Mesenchymal stem cell (in vitro differentiated cells and primary cell): ENCODE results near the gene COX6B2. TPM values are rescaled to one million over a fixed set of nuclear protein-coding genes. Genes with fewer than 3 reads are reported as not detected.
"Not testable (repeated sequence)": the region's sequence is repeated elsewhere in the genome, so short reads cannot be mapped to it uniquely, and the experiment has no call there.

Source experiments
- DNase-seq: peaks from one replicate; pipeline ENCODE4 v3.0.0-alpha.2; 2013
- H2AFZ ChIP-seq: one replicate; pipeline ENCODE4 v1.6.1; 2013; ENCODE audit warnings: low read depth, mild to moderate bottlenecking, control low read depth, inconsistent platforms, low read length, moderate library complexity
- H2AK5ac ChIP-seq: 2 replicates; pipeline ENCODE4 v1.6.1; 2013; ENCODE audit warnings: low read length, moderate library complexity, mild to moderate bottlenecking, inconsistent platforms; ENCODE audit not compliant: severe bottlenecking
- H2BK120ac ChIP-seq: one replicate; pipeline ENCODE4 v1.6.1; 2013; ENCODE audit warnings: low read depth, mild to moderate bottlenecking, inconsistent platforms, low read length, moderate library complexity
- H2BK12ac ChIP-seq, 2 experiments: one replicate each; pipeline ENCODE4 v1.6.1; 2013; ENCODE audit warnings: inconsistent platforms in 2 of 2, low read length in 2 of 2, mild to moderate bottlenecking in 2 of 2, moderate library complexity in 2 of 2, control low read depth in 1 of 2
- H2BK15ac ChIP-seq: one replicate; pipeline ENCODE4 v1.6.1; 2013; ENCODE audit warnings: mild to moderate bottlenecking, low read depth, inconsistent platforms; ENCODE audit not compliant: poor library complexity, severe bottlenecking
- H2BK5ac ChIP-seq: 2 replicates; pipeline ENCODE4 v1.6.1; 2013; ENCODE audit warnings: low read depth, mild to moderate bottlenecking, low read length, control low read depth, inconsistent platforms; ENCODE audit not compliant: poor library complexity, severe bottlenecking
- H3K14ac ChIP-seq, 2 experiments: one replicate each; pipeline ENCODE4 v1.6.1; 2013; ENCODE audit warnings: inconsistent platforms in 2 of 2, low read length in 2 of 2, control low read depth in 1 of 2, mild to moderate bottlenecking in 1 of 2, moderate library complexity in 1 of 2
- H3K18ac ChIP-seq, 2 experiments: one replicate each; pipeline ENCODE4 v1.6.1; 2013; ENCODE audit warnings: inconsistent platforms in 2 of 2, low read length in 2 of 2, control low read depth in 1 of 2, low read depth in 1 of 2, mild to moderate bottlenecking in 1 of 2
- H3K23ac ChIP-seq, 2 experiments: one replicate each; pipeline ENCODE4 v1.6.1; 2013; ENCODE audit warnings: inconsistent platforms in 2 of 2, low read length in 2 of 2, mild to moderate bottlenecking in 2 of 2, moderate library complexity in 2 of 2, control low read depth in 1 of 2
- H3K27ac ChIP-seq: 2 replicates; pipeline ENCODE4 v1.5.1; 2013; ENCODE audit warnings: mild to moderate bottlenecking, moderate library complexity, low read length, control low read depth, inconsistent platforms; ENCODE audit not compliant: poor library complexity, severe bottlenecking
- H3K27me3 ChIP-seq, 2 experiments: 2 replicates each; pipeline versions ENCODE4 v1.6.1 to v1.7.0; 2013; ENCODE audit warnings: low read length in 2 of 2, mild to moderate bottlenecking in 2 of 2, moderate library complexity in 2 of 2, control low read depth in 1 of 2, inconsistent platforms in 1 of 2; ENCODE audit not compliant: control insufficient read depth in 1 of 2, insufficient read depth in 1 of 2
- H3K36me3 ChIP-seq, 2 experiments: 2 replicates each; pipeline versions ENCODE4 v1.6.1 to v1.7.0; 2013; ENCODE audit warnings: low read length in 2 of 2, control low read depth in 1 of 2, inconsistent platforms in 1 of 2, low read depth in 1 of 2, mild to moderate bottlenecking in 1 of 2; ENCODE audit not compliant: insufficient read depth in 2 of 2, control insufficient read depth in 1 of 2
- H3K4ac ChIP-seq, 2 experiments: one replicate each; pipeline ENCODE4 v1.6.1; 2013; ENCODE audit warnings: inconsistent platforms in 2 of 2, low read length in 2 of 2, mild to moderate bottlenecking in 2 of 2, moderate library complexity in 2 of 2, control low read depth in 1 of 2, low read depth in 1 of 2
- H3K4me1 ChIP-seq: 2 replicates; pipeline ENCODE4 v1.6.1; 2013; ENCODE audit warnings: low read depth, low read length, control low read depth; ENCODE audit not compliant: control insufficient read depth, insufficient read depth
- H3K4me2 ChIP-seq: 2 replicates; pipeline ENCODE4 v1.6.1; 2013; ENCODE audit warnings: low read length, mild to moderate bottlenecking, inconsistent platforms; ENCODE audit not compliant: poor library complexity, severe bottlenecking
- H3K4me3 ChIP-seq, 2 experiments: 2 replicates each; pipeline versions ENCODE4 v1.5.1 to v1.7.0; 2013; ENCODE audit warnings: low read length in 2 of 2, mild to moderate bottlenecking in 2 of 2, control low read depth in 1 of 2, low read depth in 1 of 2; ENCODE audit not compliant: insufficient read depth in 1 of 2
- H3K79me1 ChIP-seq: replicated peaks from 2 replicates; pipeline ENCODE4 v1.6.1; 2013; ENCODE audit warnings: mild to moderate bottlenecking, control low read depth, low read length, inconsistent platforms; ENCODE audit not compliant: poor library complexity, severe bottlenecking
- H3K9ac ChIP-seq: 2 replicates; pipeline ENCODE4 v1.7.0; 2013; ENCODE audit warnings: mild to moderate bottlenecking, low read length, moderate library complexity
- H3K9me3 ChIP-seq: 2 replicates; pipeline ENCODE4 v1.7.0; 2013; ENCODE audit warnings: mild to moderate bottlenecking, low read length; ENCODE audit not compliant: control insufficient read depth
- H4K8ac ChIP-seq: one replicate; pipeline ENCODE4 v1.6.1; 2013; ENCODE audit warnings: inconsistent platforms, mild to moderate bottlenecking, low read length, moderate library complexity
- H4K91ac ChIP-seq: one replicate; pipeline ENCODE4 v1.6.1; 2013; ENCODE audit warnings: mild to moderate bottlenecking, low read length, inconsistent platforms
- WGBS: methylation state at CpG from one replicate; pipeline ENCODE4 v1.1.7; 2013; ENCODE audit warnings: mixed read lengths; 5-methylcytosine and 5-hydroxymethylcytosine counted together
- polyA plus RNA-seq, 2 experiments: library from polyadenylated mRNA; stranded (reverse); fragments of 200-250 nt; gene quantifications; one replicate each; pipeline ENCODE4 v1.2.3, GENCODE V29; 2013

Gene COX6B2
- polyA plus RNA-seq (2013, experiment 1 of 2) = 0.30 TPM
- polyA plus RNA-seq (2013, experiment 2 of 2) = 0.10 TPM

DNA sequence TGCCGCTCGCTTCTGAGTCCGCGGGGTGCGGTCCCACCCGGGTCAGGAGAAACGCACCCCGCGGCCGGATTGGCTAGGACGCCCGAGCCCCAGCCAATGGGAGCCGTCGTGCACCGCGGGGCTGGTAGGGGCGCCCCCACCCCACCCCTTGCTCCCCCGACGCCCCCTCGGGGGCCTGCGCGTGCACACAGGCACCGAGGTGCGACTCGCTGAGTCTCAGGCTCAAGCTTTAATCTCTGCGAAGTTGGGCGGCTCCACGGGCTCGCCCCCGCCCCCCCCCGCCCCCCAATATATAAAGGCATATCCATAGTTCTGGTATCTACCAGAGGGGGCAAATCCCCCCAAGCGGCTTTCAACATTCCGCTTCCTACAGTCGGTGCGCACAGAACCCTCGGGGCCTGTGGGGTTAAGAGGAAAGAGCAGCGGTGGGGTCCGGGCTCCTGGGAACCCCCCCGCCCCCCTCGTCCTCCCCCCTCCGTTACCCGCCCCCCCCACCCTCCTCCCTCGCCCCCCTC, at the start of gene COX6B2:
Gene COX6B2, minus strand, starts transcription at position 22 of the 515 bp plus-strand sequence. CDS start 198 bp downstream, outside the sequence.
- H2BK15ac ChIP-seq = peak within 1 kb of the TSS; percentile 74
- H3K9ac ChIP-seq = no peak within 1 kb of the TSS
- H2BK120ac ChIP-seq = no peak within 1 kb of the TSS
- H2BK12ac ChIP-seq = peak within 1 kb of the TSS in 1 of 2 experiments; percentile 16
- no peak within 1 kb of the TSS for H2AK5ac ChIP-seq
- H3K4me1 ChIP-seq = peaks cover 24% of the 10 kb centered on the region
- peak within 1 kb of the TSS in 1 of 2 experiments; percentile 21 for H3K4ac ChIP-seq
- peak within 1 kb of the TSS; percentile 71 for H4K8ac ChIP-seq
- no peaks in the 10 kb centered on the region for H3K9me3 ChIP-seq
- peak within 1 kb of the TSS; percentile 55 to 66 for H3K4me3 ChIP-seq
- no peak for DNase-seq
- H2BK5ac ChIP-seq = no peak within 1 kb of the TSS
- H4K91ac ChIP-seq = no peak within 1 kb of the TSS
- peaks cover 49 to 71% of the 10 kb centered on the region in 2 experiments for H3K27me3 ChIP-seq
- peak within 1 kb of the TSS; percentile 49 for H2AFZ ChIP-seq
- no peak within 1 kb of the TSS for H3K14ac ChIP-seq
- no peak within 1 kb of the TSS for H3K23ac ChIP-seq
- 9% methylated on average over 18 of the region's 43 CpGs for WGBS
- no peaks in the 10 kb centered on the region for H3K79me1 ChIP-seq
- no peak within 1 kb of the TSS for H3K27ac ChIP-seq
- H3K36me3 ChIP-seq = peaks cover 0 to 3% of the 10 kb centered on the region in 2 experiments
- peak within 1 kb of the TSS; percentile 85 to 87 for H3K18ac ChIP-seq
- peak within 1 kb of the TSS; percentile 92 for H3K4me2 ChIP-seq

GRCh38 chr19:55402509-55402908, 48.0 kb upstream of the COX6B2 start:
- no peak overlapping the region for H2AK5ac ChIP-seq
- H4K8ac ChIP-seq = no peak overlapping the region
- no peak overlapping the region for H2BK12ac ChIP-seq
- H3K36me3 ChIP-seq = peaks cover 50 to 61% of the 10 kb centered on the region in 2 experiments
- H3K4me3 ChIP-seq = no peak overlapping the region
- no peak overlapping the region for H4K91ac ChIP-seq
- peaks cover 9% of the 10 kb centered on the region for H3K79me1 ChIP-seq
- no peak overlapping the region for H3K27ac ChIP-seq
- H3K23ac ChIP-seq = no peak overlapping the region
- no peaks in the 10 kb centered on the region for H3K27me3 ChIP-seq
- H2AFZ ChIP-seq = no peak overlapping the region
- no peak overlapping the region for H3K18ac ChIP-seq
- no peaks in the 10 kb centered on the region for H3K9me3 ChIP-seq
- no peak overlapping the region for H3K14ac ChIP-seq
- no peak for DNase-seq
- no peak overlapping the region for H3K4ac ChIP-seq
- no peak overlapping the region for H2BK5ac ChIP-seq
- no peak overlapping the region for H2BK120ac ChIP-seq
- 100% methylated on average over 1 of the region's 2 CpGs for WGBS
- H3K4me1 ChIP-seq = peaks cover 17% of the 10 kb centered on the region
- H3K9ac ChIP-seq = no peak overlapping the region
- no peak overlapping the region for H2BK15ac ChIP-seq
- H3K4me2 ChIP-seq = no peak overlapping the region

- Histone ChIP-seq H3K4me1 (peaks cover 12% of the 10 kb centered on the region), H3K36me3 (peaks cover 50 to 58% of the 10 kb centered on the region in 2 experiments)
- H2AK5ac ChIP-seq, H3K27ac ChIP-seq, H3K23ac ChIP-seq, H3K4ac ChIP-seq, H3K79me1 ChIP-seq, H2BK12ac ChIP-seq, H3K14ac ChIP-seq, H3K18ac ChIP-seq, H2BK5ac ChIP-seq, H2BK120ac ChIP-seq, DNase-seq, H4K8ac ChIP-seq, H3K9ac ChIP-seq, H2AFZ ChIP-seq, H4K91ac ChIP-seq, H2BK15ac ChIP-seq, H3K4me2 ChIP-seq, H3K4me3 ChIP-seq, H3K9me3 ChIP-seq, H3K27me3 ChIP-seq: not testable (repeated sequence)
- WGBS = 89% methylated on average over 9 of the region's 28 CpGs
These were observed 46.9 kb upstream of the COX6B2 start for GRCh38 chr19:55401390-55401789.

DNA sequence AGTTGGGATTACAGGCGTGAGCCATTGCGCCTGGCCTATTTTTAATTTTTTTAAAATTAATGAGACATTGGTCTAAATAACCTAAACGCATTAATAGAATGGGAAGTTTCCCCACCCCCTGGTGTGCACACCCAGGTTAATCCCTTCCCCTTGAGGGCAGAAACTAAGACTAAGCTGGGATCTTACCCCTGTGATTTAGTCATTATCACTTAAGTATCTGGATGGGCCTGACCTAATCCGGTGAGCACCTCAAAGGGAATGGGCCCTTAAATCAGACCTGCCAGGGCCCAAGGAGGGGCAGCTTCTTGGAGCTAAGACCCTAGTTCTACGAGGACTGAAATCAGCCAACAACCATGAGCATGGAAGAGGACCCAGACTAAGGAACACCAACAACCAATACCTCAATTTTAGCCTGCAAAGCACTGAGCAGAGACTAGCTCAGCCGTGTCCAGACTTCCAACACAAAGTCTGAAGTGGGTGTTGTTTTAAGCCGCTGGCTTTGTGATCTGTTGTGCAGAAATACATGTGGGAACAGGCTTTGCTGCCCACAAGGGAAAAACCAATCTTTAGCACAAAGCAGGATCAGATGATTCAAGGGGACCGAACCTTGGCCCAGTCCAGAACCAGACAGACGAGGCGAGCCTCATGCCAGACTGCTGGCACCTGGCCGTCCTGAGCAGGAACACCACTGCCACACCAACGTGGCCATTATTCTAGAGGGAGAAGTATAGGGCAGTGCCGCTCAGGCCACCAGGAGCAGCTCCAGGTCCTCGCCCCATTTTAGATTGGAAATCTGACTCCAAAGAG, 46.0 kb upstream of the COX6B2 start:
- peaks cover 9% of the 10 kb centered on the region for H3K79me1 ChIP-seq
- no peak overlapping the region for H2AK5ac ChIP-seq
- H3K27me3 ChIP-seq = no peaks in the 10 kb centered on the region
- H3K14ac ChIP-seq = no peak overlapping the region
- no peak overlapping the region for H4K8ac ChIP-seq
- no peak overlapping the region for H3K9ac ChIP-seq
- H2BK15ac ChIP-seq = no peak overlapping the region
- H3K9me3 ChIP-seq = no peaks in the 10 kb centered on the region
- H3K18ac ChIP-seq = no peak overlapping the region
- H3K36me3 ChIP-seq = peaks cover 42 to 49% of the 10 kb centered on the region in 2 experiments
- no peak overlapping the region for H2BK5ac ChIP-seq
- no peak overlapping the region for H3K27ac ChIP-seq
- no peak overlapping the region for H3K4ac ChIP-seq
- no peak overlapping the region for H3K4me3 ChIP-seq
- DNase-seq = no peak
- no peak overlapping the region for H3K23ac ChIP-seq
- H3K4me1 ChIP-seq = peaks cover 4% of the 10 kb centered on the region
- H2AFZ ChIP-seq = no peak overlapping the region
- H4K91ac ChIP-seq = peak overlapping the region; percentile 46
- 92% methylated on average over 12 of the region's 14 CpGs for WGBS
- H2BK12ac ChIP-seq = no peak overlapping the region
- no peak overlapping the region for H2BK120ac ChIP-seq
- H3K4me2 ChIP-seq = no peak overlapping the region
